ENCODE data around the gene RIBC1. TPM values are rescaled to one million over a fixed set of nuclear protein-coding genes. Genes with fewer than 3 reads are reported as not detected.
A peak's percentile ranks its signal among the peaks of the same experiment; 100 is the strongest.
"Not testable (repeated sequence)": the region's sequence is repeated elsewhere in the genome, so short reads cannot be mapped to it uniquely, and the experiment has no call there.

The RIBC1 gene
- total RNA-seq, 2 experiments from 2014 or later = 0.91 to 1.1 TPM

- no peak for ATAC-seq
- Mint-ChIP-seq H3K4me3 (no peak overlapping the region), H3K4me1 (ENCODE audit: low read depth) (no peaks in the 10 kb centered on the region), H3K27me3 (ENCODE audit: low read depth) (no peaks in the 10 kb centered on the region), H3K36me3 (ENCODE audit: low read depth) (peaks cover 36% of the 10 kb centered on the region), H3K27ac (no peak overlapping the region), H3K9me3 (ENCODE audit: insufficient read depth) (no peaks in the 10 kb centered on the region)
- CTCF ChIA-PET = interaction anchor here (1.1 kb wide), 1 partner anchor 42 kb away, joined by 3 read pairs; no protein-coding TSS in a partner anchor
- POLR2A ChIA-PET = no interaction called here
- DNase-seq = no peak
These were observed 19.1 kb upstream of the RIBC1 start for GRCh38 chrX:53403535-53403934.

- no peak for ATAC-seq
- no peak overlapping the region for H3K27ac Mint-ChIP-seq
- H3K4me1 Mint-ChIP-seq (ENCODE audit: low read depth) = peaks cover under 1% of the 10 kb centered on the region
- no peaks in the 10 kb centered on the region for H3K9me3 Mint-ChIP-seq (ENCODE audit: insufficient read depth)
- CTCF ChIA-PET = no interaction called here
- POLR2A ChIA-PET = interaction anchor here (1.3 to 1.7 kb wide), 2 partner anchors 8 to 10 kb away, joined by 3 to 6 read pairs; partner anchors contain the start of genes RIBC1 and SMC1A
- H3K27me3 Mint-ChIP-seq (ENCODE audit: low read depth) = no peaks in the 10 kb centered on the region
- no peak overlapping the region for H3K4me3 Mint-ChIP-seq
- H3K36me3 Mint-ChIP-seq (ENCODE audit: low read depth) = peaks cover 44% of the 10 kb centered on the region
- DNase-seq = no peak
These were observed 10.2 kb upstream of the RIBC1 start for GRCh38 chrX:53412446-53412845.

- not testable (repeated sequence) for DNase-seq; H3K27me3 Mint-ChIP-seq (ENCODE audit: low read depth); H3K27ac Mint-ChIP-seq; H3K9me3 Mint-ChIP-seq (ENCODE audit: insufficient read depth); ATAC-seq
- H3K4me3 Mint-ChIP-seq = peak overlapping the region; percentile 95
- peaks cover 26% of the 10 kb centered on the region for H3K4me1 Mint-ChIP-seq (ENCODE audit: low read depth)
- POLR2A ChIA-PET = interaction anchor here (0.6 to 1.5 kb wide), 2 partner anchors 8 to 195 kb away, joined by 3 read pairs; no protein-coding TSS in a partner anchor
- H3K36me3 Mint-ChIP-seq (ENCODE audit: low read depth) = peaks cover 18% of the 10 kb centered on the region
- CTCF ChIA-PET = interaction anchor here (1.1 to 1.4 kb wide), 2 partner anchors 36 to 107 kb away, joined by 3 to 4 read pairs; no protein-coding TSS in a partner anchor
These were observed 2.3 kb upstream of the RIBC1 start for GRCh38 chrX:53420351-53420750.

GRCh38 chrX:53421125-53421524 is 1.5 kb upstream of the RIBC1 start:
- Mint-ChIP-seq H3K27me3 (ENCODE audit: low read depth) (no peaks in the 10 kb centered on the region), H3K36me3 (ENCODE audit: low read depth) (peaks cover 18% of the 10 kb centered on the region), H3K27ac (peak overlapping the region; percentile 99), H3K9me3 (ENCODE audit: insufficient read depth) (no peaks in the 10 kb centered on the region), H3K4me1 (ENCODE audit: low read depth) (peaks cover 26% of the 10 kb centered on the region), H3K4me3 (peak overlapping the region; percentile 95)
- CTCF ChIA-PET = interaction anchor here (1.1 to 1.4 kb wide), 2 partner anchors 37 to 108 kb away, joined by 3 to 4 read pairs; no protein-coding TSS in a partner anchor
- POLR2A ChIA-PET = interaction anchor here (1.5 to 1.6 kb wide), 2 partner anchors 8 to 26 kb away, joined by 3 to 4 read pairs; no protein-coding TSS in a partner anchor
- ATAC-seq = no peak
- DNase-seq = no peak

GRCh38 chrX:53421772-53422085 is 944 bp upstream of the RIBC1 start:
- ATAC-seq (peak; percentile 29), DNase-seq (no peak)
- ChIA-PET CTCF (interaction anchor here (0.5 to 2.8 kb wide), 7 partner anchors 14 to 427 kb away, joined by 3 to 11 read pairs (median 3); no protein-coding TSS in a partner anchor), POLR2A (interaction anchor here (0.6 to 2.3 kb wide), 15 partner anchors 9 to 340 kb away, joined by 3 to 23 read pairs (median 5); partner anchors contain the start of genes HSD17B10 and TSPYL2)
- Mint-ChIP-seq H3K4me3 (peak overlapping the region; percentile 95), H3K9me3 (ENCODE audit: insufficient read depth) (no peaks in the 10 kb centered on the region), H3K27ac (peak overlapping the region; percentile 99), H3K4me1 (ENCODE audit: low read depth) (peaks cover 26% of the 10 kb centered on the region), H3K27me3 (ENCODE audit: low read depth) (no peaks in the 10 kb centered on the region), H3K36me3 (ENCODE audit: low read depth) (peaks cover 18% of the 10 kb centered on the region)

- ATAC-seq = peak; percentile 90
- peaks cover 26% of the 10 kb centered on the region for H3K4me1 Mint-ChIP-seq (ENCODE audit: low read depth)
- H3K4me3 Mint-ChIP-seq = peak within 1 kb of the TSS; percentile 95
- DNase-seq = peak; percentile 96
- H3K36me3 Mint-ChIP-seq (ENCODE audit: low read depth) = peaks cover 18% of the 10 kb centered on the region
- CTCF ChIA-PET = interaction anchor here (0.5 to 2.8 kb wide), 9 partner anchors 14 to 427 kb away, joined by 3 to 11 read pairs (median 3); no protein-coding TSS in a partner anchor
- peak within 1 kb of the TSS; percentile 99 for H3K27ac Mint-ChIP-seq
- H3K27me3 Mint-ChIP-seq (ENCODE audit: low read depth) = no peaks in the 10 kb centered on the region
- POLR2A ChIA-PET = interaction anchor here (0.6 to 2.3 kb wide), 22 partner anchors 8 to 340 kb away, joined by 3 to 23 read pairs (median 4); partner anchors contain the start of genes HSD17B10, HUWE1 and TSPYL2
- H3K9me3 Mint-ChIP-seq (ENCODE audit: insufficient read depth) = no peaks in the 10 kb centered on the region
These were observed 400 bp upstream of the RIBC1 start, which contains the start of gene SMC1A for GRCh38 chrX:53422086-53422860. Gene SMC1A, minus strand, starts transcription at chrX:53422654. Its CDS starts 54 bp downstream, at chrX:53422600.

GRCh38 chrX:53429755-53430154 is 7.1 kb downstream of the RIBC1 start:
- ChIA-PET POLR2A (no interaction called here), CTCF (no interaction called here)
- H3K36me3 Mint-ChIP-seq (ENCODE audit: low read depth) = peaks cover 11% of the 10 kb centered on the region
- no peaks in the 10 kb centered on the region for H3K9me3 Mint-ChIP-seq (ENCODE audit: insufficient read depth)
- ATAC-seq = no peak
- H3K4me1 Mint-ChIP-seq (ENCODE audit: low read depth) = peaks cover 11% of the 10 kb centered on the region
- no peaks in the 10 kb centered on the region for H3K27me3 Mint-ChIP-seq (ENCODE audit: low read depth)
- H3K27ac Mint-ChIP-seq = no peak overlapping the region
- H3K4me3 Mint-ChIP-seq = no peak overlapping the region
- no peak for DNase-seq

- DNase-seq (no peak), ATAC-seq (no peak)
- POLR2A ChIA-PET = interaction anchor here (1.2 kb wide), 1 partner anchor 7 kb away, joined by 4 read pairs; the partner anchor contains the start of gene RIBC1
These were observed 7.6 kb downstream of the RIBC1 start for GRCh38 chrX:53430231-53430630.

GRCh38 chrX:53433651-53434639 is 11.3 kb downstream of the RIBC1 start, which contains the start of gene HSD17B10:
Gene HSD17B10, minus strand, starts transcription at chrX:53434370. Its CDS starts 25 bp downstream, at chrX:53434345.
- Mint-ChIP-seq H3K4me3 (peak within 1 kb of the TSS; percentile 96), H3K4me1 (ENCODE audit: low read depth) (peaks cover 38% of the 10 kb centered on the region), H3K36me3 (ENCODE audit: low read depth) (peaks cover 11% of the 10 kb centered on the region), H3K27ac (peak within 1 kb of the TSS; percentile 92), H3K27me3 (ENCODE audit: low read depth) (no peaks in the 10 kb centered on the region), H3K9me3 (ENCODE audit: insufficient read depth) (no peaks in the 10 kb centered on the region)
- POLR2A ChIA-PET = interaction anchor here (1.4 to 2.6 kb wide), 2 partner anchors 11 kb away, joined by 9 to 23 read pairs; partner anchors contain the start of genes RIBC1 and SMC1A
- DNase-seq (peak; percentile 91), ATAC-seq (peak; percentile 97)
- CTCF ChIA-PET = interaction anchor here (5.2 kb wide), 1 partner anchor 121 kb away, joined by 37 read pairs; no protein-coding TSS in a partner anchor

More at GRCh38 chrX:53430231-53430630, 7.6 kb downstream of the RIBC1 start:
- Mint-ChIP-seq H3K4me3 (no peak overlapping the region), H3K27ac (no peak overlapping the region), H3K9me3 (ENCODE audit: insufficient read depth) (no peaks in the 10 kb centered on the region), H3K27me3 (ENCODE audit: low read depth) (no peaks in the 10 kb centered on the region), H3K4me1 (ENCODE audit: low read depth) (peaks cover 15% of the 10 kb centered on the region), H3K36me3 (ENCODE audit: low read depth) (peaks cover 11% of the 10 kb centered on the region)
- CTCF ChIA-PET = no interaction called here

GRCh38 chrX:53435997-53436396 is 13.3 kb downstream of the RIBC1 start:
- ChIA-PET CTCF (interaction anchor here (0.8 to 5.2 kb wide), 8 partner anchors 9 to 152 kb away, joined by 3 to 37 read pairs (median 10); partner anchors contain the start of genes RIBC1 and SMC1A), POLR2A (interaction anchor here (2.0 kb wide), 1 partner anchor 14 kb away, joined by 14 read pairs; the partner anchor contains the start of genes RIBC1 and SMC1A)
- peak; percentile 59 for ATAC-seq

More at GRCh38 chrX:53435997-53436396, 13.3 kb downstream of the RIBC1 start:
- peak; percentile 73 for DNase-seq
- Mint-ChIP-seq H3K4me1 (ENCODE audit: low read depth) (peaks cover 48% of the 10 kb centered on the region), H3K27me3 (ENCODE audit: low read depth) (peaks cover 2% of the 10 kb centered on the region), H3K4me3 (no peak overlapping the region), H3K36me3 (ENCODE audit: low read depth) (peaks cover 7% of the 10 kb centered on the region), H3K9me3 (ENCODE audit: insufficient read depth) (no peaks in the 10 kb centered on the region), H3K27ac (no peak overlapping the region)

Data from activated CD8-positive, alpha-beta T cell treated with anti-CD3 and anti-CD28 coated beads, Interleukin-2, amount 10 ng/mL, durations not matched to agents 7 days and 5 days (primary cell).